Hepatocyte (in vitro differentiated cells): ENCODE data around the gene RPL27.

Source experiments
- CTCF ChIP-seq: fragments of 200-600 bp; sonication (generic); IDR thresholded peaks from 2 replicates; pipeline ENCODE4 v1.5.1; 2016; ENCODE audit warnings: antibody characterized with exemption, mild to moderate bottlenecking; ENCODE audit not compliant: poor library complexity
- EZH2 ChIP-seq: fragments of 200-600 bp; sonication (generic); IDR thresholded peaks from 2 replicates; pipeline ENCODE4 v1.6.1; 2016; ENCODE audit warnings: antibody characterized with exemption, mild to moderate bottlenecking, borderline replicate concordance

GRCh38 chr17:42971589-42971988 lies 26.6 kb upstream of the RPL27 start:
- no peak for TF ChIP-seq CTCF
- TF ChIP-seq EZH2 = no peak
